Activated naive CD4-positive, alpha-beta T cell treated with anti-CD3 and anti-CD28 coated beads, Interleukin-2, amount 50 U/mL, for 72 hours (primary cell): ENCODE measurements around the gene CD82. TPM values are rescaled to one million over a fixed set of nuclear protein-coding genes. Genes with fewer than 3 reads are reported as not detected.
"Not testable (repeated sequence)": the region's sequence is repeated elsewhere in the genome, so short reads cannot be mapped to it uniquely, and the experiment has no call there.

Source experiments
- ATAC-seq, 2 donors: fragments of 150-1000 bp; cut with Tn5 transposase; 2 replicates each; pipeline ENCODE4 v1.10.0; 2021; ENCODE audit warnings: mild to moderate bottlenecking in 2 of 2, moderate library complexity in 2 of 2
- DNase-seq, 2 donors: peaks; one replicate each; pipeline ENCODE4 v3.0.0; 2021 to 2022; ENCODE audit warnings: low spot score in 2 of 2
- H3K27ac Mint-ChIP-seq, 2 donors: one replicate each; pipeline ENCODE4 v1.8.0; 2022; ENCODE audit warnings: mild to moderate bottlenecking in 2 of 2, mixed read lengths in 2 of 2
- H3K36me3 Mint-ChIP-seq, 2 donors: one replicate each; pipeline ENCODE4 v1.8.0; 2022; ENCODE audit warnings: mixed read lengths in 2 of 2
- H3K9me3 Mint-ChIP-seq, 2 donors: one replicate each; pipeline ENCODE4 v1.8.0; 2022; ENCODE audit warnings: mixed read lengths in 2 of 2
- total RNA-seq, 2 donors: library from RNA; stranded (reverse); gene quantifications; one replicate each; pipeline ENCODE4 v1.2.3, GENCODE V29; 2022

Gene CD82
- total RNA-seq, 2 donors from 2014 or later, result 270 to 324 TPM

GRCh38 chr11:44637487-44637886 lies 72.0 kb downstream of the CD82 start:
- H3K36me3 Mint-ChIP-seq, result peaks cover 2 to 5% of the 10 kb centered on the region in 2 donors
- DNase-seq, result no peak

DNA sequence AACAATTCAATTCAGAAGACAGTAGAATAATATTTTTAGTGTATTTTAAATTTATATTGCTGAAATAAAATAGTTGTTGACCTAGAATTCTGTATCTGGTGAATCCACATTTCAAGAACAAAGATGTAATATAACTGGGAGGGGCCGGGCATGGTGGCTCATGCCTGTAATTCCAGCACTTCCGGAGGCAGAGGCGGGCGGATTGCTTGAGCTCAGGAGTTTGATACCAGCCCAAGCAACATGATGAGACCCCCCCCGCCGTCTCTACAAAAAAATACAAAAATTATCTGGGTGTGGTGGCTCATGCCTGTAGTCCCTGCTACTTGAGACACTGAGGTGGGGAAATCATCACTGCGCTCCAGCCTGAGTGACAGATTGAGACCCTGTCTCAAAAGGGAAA lies 72.6 kb downstream of the CD82 start:
- DNase-seq (no peak), ATAC-seq (no peak)
- peaks cover 13 to 14% of the 10 kb centered on the region in 2 donors for H3K9me3 Mint-ChIP-seq
- H3K27ac Mint-ChIP-seq, result no peak overlapping the region
- peaks cover 7 to 10% of the 10 kb centered on the region in 2 donors for H3K36me3 Mint-ChIP-seq

More at GRCh38 chr11:44637487-44637886, 72.0 kb downstream of the CD82 start:
- Mint-ChIP-seq H3K9me3 (peaks cover 8 to 9% of the 10 kb centered on the region in 2 donors), H3K27ac (no peak overlapping the region)
- ATAC-seq, result no peak

GRCh38 chr11:44643217-44643616 lies 77.8 kb downstream of the CD82 start:
- Mint-ChIP-seq H3K27ac (no peak overlapping the region), H3K9me3 (peaks cover 22 to 27% of the 10 kb centered on the region in 2 donors), H3K36me3 (peaks cover 11 to 19% of the 10 kb centered on the region in 2 donors)
- no peak for ATAC-seq
- DNase-seq, result no peak

- Mint-ChIP-seq H3K27ac (no peak overlapping the region), H3K9me3 (peaks cover 22 to 25% of the 10 kb centered on the region in 2 donors), H3K36me3 (peaks cover 11 to 19% of the 10 kb centered on the region in 2 donors)
- ATAC-seq, result no peak
- no peak for DNase-seq
Measured at GRCh38 chr11:44645827-44646226, 80.4 kb downstream of the CD82 start.

GRCh38 chr11:44647255-44647955 lies 81.9 kb downstream of the CD82 start:
- Mint-ChIP-seq H3K9me3 (peaks cover 16 to 20% of the 10 kb centered on the region in 2 donors), H3K36me3 (peaks cover 8 to 18% of the 10 kb centered on the region in 2 donors)
- H3K27ac Mint-ChIP-seq, ATAC-seq, DNase-seq: not testable (repeated sequence)

DNA sequence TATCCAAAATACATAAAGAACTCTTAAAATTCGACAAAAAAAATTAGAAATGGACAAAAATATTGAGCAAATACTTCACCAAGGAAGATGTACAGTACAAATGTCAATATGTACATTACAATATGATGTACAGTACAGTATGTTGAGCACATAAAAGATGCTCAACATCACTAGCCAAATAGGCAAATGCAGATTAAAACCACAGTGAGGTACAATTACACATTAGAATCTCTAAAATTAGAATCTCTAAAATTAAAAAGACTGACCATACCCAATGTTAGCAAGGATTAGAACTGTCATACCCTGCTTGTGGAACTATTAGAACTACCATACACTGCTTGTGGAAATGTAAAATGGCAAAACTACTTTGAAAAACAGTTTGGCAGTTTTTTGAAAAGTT lies 82.6 kb downstream of the CD82 start:
- no peak for ATAC-seq
- H3K9me3 Mint-ChIP-seq, result peaks cover 9 to 13% of the 10 kb centered on the region in 2 donors
- no peak for DNase-seq
- peaks cover under 1 to 11% of the 10 kb centered on the region in 2 donors for H3K36me3 Mint-ChIP-seq
- no peak overlapping the region for H3K27ac Mint-ChIP-seq

- peaks cover 0 to 6% of the 10 kb centered on the region in 2 donors for H3K36me3 Mint-ChIP-seq
- ATAC-seq (no peak), DNase-seq (no peak)
- no peak overlapping the region for H3K27ac Mint-ChIP-seq
- H3K9me3 Mint-ChIP-seq, result peaks cover 4 to 5% of the 10 kb centered on the region in 2 donors
Measured at GRCh38 chr11:44651535-44652155, 86.2 kb downstream of the CD82 start.

DNA sequence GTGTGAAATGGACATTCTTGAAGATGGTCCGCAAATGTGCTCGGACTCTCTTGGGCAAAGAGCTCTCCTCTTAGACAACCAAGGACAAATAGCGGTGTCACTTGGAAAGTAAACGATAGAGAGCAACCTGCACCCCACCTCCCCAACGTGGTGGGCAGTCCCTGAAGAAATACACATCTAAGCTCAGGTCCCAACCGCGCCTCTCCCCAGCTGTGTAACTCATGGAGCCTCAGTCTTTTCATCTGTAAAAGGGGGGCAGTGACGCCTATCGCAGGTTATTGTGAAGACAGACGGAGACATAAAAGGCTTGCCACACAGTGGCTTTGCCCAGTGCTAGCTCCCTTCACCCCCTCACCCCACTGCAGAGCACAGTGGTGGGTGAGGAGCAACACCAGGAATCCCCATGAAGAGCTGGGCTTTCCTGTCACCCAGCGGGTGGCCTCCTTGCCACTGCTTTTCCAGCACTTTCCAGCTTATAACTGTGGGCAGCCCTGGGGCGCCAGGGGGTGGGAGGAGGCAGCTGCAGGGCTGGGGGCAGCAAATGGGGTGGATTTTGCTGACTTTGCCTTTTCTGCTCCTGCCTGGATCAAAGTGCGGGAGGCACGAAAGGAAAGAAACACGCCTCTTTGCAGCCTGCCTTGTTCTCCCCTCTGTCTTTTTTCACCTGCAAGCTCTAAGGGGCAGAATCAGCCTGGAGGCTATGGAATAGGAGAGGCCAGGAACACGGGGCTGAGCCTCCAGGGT lies 87.6 kb downstream of the CD82 start:
- Mint-ChIP-seq H3K9me3 (no peaks in the 10 kb centered on the region), H3K36me3 (no peaks in the 10 kb centered on the region), H3K27ac (no peak overlapping the region)
- ATAC-seq (no peak), DNase-seq (no peak)

GRCh38 chr11:44654057-44654456 lies 88.6 kb downstream of the CD82 start:
- ATAC-seq (no peak), DNase-seq (no peak)
- no peaks in the 10 kb centered on the region for H3K9me3 Mint-ChIP-seq
- no peaks in the 10 kb centered on the region for H3K36me3 Mint-ChIP-seq
- H3K27ac Mint-ChIP-seq, result no peak overlapping the region

GRCh38 chr11:44654596-44654995 lies 89.1 kb downstream of the CD82 start:
- no peak for DNase-seq
- Mint-ChIP-seq H3K36me3 (no peaks in the 10 kb centered on the region), H3K27ac (no peak overlapping the region), H3K9me3 (no peaks in the 10 kb centered on the region)
- ATAC-seq, result no peak

DNA sequence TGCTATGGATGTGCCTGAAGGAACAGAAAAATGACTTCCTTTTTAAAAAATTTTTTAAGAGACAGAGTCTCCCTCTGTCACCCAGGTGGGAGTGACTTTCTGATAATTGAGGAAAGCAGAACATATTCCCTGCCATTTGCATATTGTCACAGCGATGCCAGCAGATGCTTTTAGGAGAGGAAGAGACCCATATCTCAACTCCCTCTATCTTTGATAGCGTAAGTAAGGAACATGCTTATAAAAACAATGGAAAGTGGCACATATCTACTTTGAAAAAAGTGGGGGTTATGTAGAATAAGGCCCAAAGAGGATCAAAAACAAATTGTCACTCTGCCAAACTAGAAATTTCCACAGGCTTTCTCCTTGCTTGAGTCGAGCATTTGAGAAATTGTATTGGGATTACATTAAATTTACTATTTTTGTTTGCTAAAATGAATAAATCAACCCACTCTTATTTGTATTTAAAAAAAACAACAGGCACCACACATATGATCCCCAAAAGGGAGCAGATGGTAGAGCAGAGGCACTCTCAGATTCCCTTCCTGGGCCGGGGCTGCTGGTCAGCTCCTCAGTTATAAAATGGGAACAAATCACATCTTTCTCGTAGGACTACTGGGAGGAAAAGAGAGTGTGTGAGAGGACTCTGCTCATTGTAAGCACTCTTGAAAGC lies 92.5 kb downstream of the CD82 start:
- no peak overlapping the region for H3K27ac Mint-ChIP-seq
- H3K9me3 Mint-ChIP-seq, result peaks cover 0 to 6% of the 10 kb centered on the region in 2 donors
- DNase-seq (no peak), ATAC-seq (no peak)
- peaks cover 0 to 9% of the 10 kb centered on the region in 2 donors for H3K36me3 Mint-ChIP-seq

DNA sequence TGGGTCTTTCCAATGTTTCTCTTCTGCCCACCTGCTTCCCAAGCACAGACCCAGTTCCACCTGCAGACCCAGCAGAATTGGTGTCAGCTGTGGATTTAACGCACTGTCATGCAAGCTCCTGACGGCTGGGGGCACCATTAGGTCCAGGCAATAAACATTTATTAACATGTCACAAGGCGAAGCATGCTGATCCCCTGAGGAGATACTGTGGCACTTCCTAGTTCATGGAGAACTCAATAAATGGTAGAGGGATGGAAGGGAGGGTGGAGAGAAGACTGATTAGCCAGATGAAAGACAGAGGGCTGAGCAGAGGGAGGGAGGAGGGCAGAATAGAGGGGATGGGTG lies 93.0 kb downstream of the CD82 start:
- Mint-ChIP-seq H3K36me3 (peaks cover 0 to 9% of the 10 kb centered on the region in 2 donors), H3K27ac (no peak overlapping the region), H3K9me3 (peaks cover 0 to 6% of the 10 kb centered on the region in 2 donors)
- ATAC-seq (no peak), DNase-seq (no peak)

GRCh38 chr11:44659641-44660040 lies 94.2 kb downstream of the CD82 start:
- no peak for ATAC-seq
- Mint-ChIP-seq H3K27ac (peak overlapping the region in 1 of 2 donors; percentile 5), H3K9me3 (peaks cover 0 to 6% of the 10 kb centered on the region in 2 donors), H3K36me3 (peaks cover 0 to 9% of the 10 kb centered on the region in 2 donors)
- no peak for DNase-seq

GRCh38 chr11:44660535-44660934 lies 95.1 kb downstream of the CD82 start:
- H3K9me3 Mint-ChIP-seq, DNase-seq, ATAC-seq, H3K36me3 Mint-ChIP-seq, H3K27ac Mint-ChIP-seq: not testable (repeated sequence)

GRCh38 chr11:44661311-44661717 lies 95.9 kb downstream of the CD82 start:
- Mint-ChIP-seq H3K9me3 (peaks cover 0 to 6% of the 10 kb centered on the region in 2 donors), H3K36me3 (peaks cover 0 to 9% of the 10 kb centered on the region in 2 donors), H3K27ac (no peak overlapping the region)
- ATAC-seq (no peak), DNase-seq (no peak)
